Measurements from ENCODE around the gene PPIF.
"Not testable (repeated sequence)": the region's sequence is repeated elsewhere in the genome, so short reads cannot be mapped to it uniquely, and the experiment has no call there.

The PPIF gene

DNA sequence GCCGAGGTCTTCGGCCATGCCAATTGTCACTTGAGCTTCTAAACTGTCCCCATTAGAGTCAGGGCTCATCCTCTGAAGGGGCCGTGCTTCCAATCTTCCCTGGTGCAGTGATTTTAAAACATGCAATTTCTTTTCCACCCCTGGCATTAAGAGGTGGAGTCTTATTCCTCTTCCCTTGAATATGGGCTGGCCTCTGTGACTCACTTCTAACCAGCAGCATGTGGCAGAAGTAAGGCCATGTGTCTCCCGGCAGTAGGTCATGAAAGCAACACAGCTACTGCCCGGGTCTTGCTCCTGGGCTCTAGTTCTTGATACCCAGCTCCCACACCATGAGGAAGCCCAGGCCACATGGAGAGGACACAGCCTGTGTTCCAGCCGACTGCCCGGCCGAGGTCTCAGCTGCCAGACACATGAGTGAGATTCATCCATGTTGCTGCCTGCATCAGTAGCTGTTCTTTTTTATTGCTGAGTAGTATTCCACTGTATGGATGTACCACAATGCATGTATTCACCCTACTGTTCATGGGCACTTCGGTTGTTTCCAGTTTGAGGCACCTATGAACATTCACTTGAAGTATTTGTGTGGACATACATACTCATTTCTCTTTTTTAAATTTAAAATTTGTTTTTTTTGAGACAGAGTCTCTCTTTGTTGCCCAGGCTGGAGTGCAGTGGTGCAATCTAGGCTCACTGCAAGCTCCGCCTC is 14.5 kb upstream of the PPIF start:
- DNase-seq = not testable (repeated sequence)

DNA sequence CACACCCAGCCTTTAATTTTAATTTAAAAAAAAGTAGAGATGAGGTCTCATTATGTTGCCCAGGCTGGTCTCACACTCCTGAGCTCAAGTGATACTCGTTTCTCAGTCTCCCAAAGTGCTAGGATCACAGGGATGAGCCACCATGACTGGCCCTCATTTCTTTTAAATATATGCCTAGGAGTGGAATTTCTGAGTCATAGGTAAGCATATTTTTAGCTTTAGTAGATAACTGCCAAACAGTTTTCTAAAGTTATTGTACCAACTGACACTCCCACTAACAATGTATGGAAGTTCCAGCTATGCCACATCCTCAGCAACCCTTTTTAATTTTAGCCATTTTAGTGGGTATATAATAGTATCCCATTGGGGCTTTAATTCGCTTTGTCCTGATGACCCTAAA is 13.8 kb upstream of the PPIF start:
- no peak for DNase-seq

DNA sequence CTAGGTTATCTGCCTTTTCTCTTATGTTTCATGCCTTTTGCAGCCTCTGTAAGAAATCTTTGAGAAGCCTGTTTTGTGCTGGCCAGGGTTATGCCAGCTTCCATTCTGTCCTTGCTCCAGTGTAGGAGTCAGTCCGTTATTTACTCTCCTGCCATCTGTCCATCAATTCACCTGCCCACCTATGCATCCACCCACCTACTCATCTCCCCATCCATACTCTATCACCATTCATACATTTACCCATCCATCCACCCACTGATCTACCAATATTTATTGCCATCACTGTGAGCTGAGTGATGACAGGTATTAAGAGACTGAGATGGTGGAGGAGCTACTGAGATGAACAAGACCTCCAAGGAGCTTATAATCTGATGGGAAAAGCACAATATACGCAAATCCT is 12.7 kb upstream of the PPIF start:
- DNase-seq = no peak

DNA sequence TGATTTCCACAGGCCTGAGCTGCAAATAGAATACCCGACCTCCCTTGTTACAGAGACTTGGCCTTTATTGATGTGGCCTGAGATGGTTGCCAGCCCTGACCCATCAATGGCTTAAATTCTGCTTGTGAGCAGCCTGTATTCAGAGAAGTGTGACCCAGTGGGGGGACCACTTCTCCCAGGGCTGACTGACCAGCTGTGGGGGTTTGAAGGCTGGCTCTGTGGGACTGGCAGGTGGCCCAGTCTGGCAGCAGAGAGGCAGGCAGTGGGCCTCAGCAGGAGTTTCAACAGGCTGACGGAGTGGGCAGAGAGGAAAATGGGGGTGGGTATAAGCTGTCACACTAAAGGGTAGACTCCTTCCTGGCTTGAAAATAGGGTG is 12.2 kb upstream of the PPIF start:
- no peak for DNase-seq

DNA sequence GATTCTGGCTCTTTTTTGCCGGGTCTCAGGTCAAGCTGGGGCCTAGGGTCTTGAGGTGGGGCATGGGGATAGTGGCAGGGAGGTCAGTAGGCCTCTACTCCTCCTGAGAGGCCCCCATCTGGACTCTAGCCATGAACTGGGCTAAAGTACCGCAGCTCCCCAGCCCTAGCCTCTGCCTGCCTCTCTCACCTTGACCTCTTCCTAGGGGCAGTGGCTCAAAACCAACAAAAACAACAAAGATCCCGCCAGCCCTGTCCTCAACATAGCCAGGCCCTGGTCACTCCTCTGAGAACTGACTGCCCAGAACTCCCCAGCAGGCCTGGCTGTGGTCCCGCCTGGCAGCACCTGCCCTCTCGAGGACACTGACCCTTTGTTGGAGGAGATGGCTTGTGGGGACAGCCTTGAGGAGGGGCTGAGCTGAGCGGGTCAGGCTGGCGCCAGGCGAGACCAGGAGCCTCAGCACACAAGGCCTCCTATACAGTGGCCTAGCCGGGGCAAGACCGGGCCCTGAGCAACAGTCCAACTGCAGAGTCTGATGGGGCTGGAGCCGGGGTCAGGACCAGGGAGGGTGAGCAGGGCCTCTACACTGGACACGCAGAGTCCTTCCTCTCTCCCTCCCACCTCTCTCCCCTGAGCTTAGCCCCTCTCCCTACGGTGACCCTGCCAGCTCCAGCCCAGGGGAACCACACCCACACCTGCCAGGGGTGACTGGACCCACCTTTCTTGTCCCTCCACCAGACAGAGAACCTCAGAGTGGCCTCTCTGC is 11.6 kb upstream of the PPIF start:
- no peak for DNase-seq

DNA sequence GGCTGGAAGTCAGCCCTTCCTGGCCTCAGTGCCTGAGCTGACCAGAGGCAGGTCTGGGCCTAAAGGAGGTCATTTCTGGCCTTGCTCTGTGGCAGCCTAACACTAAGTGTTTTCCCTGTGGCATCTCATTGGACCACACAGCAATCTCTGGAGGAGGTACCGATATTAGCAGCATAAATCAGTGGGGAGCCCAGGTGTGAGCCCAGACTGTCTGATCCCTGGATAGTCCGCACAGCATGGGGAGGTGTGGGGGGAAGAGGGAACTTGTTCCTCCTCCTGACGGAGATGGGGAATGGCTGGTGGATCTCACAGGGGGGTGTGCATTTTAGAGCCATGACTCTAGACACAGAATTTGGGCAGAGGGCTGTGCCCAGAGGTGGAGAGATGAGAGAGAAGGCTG is 11.0 kb upstream of the PPIF start:
- DNase-seq = no peak

DNA sequence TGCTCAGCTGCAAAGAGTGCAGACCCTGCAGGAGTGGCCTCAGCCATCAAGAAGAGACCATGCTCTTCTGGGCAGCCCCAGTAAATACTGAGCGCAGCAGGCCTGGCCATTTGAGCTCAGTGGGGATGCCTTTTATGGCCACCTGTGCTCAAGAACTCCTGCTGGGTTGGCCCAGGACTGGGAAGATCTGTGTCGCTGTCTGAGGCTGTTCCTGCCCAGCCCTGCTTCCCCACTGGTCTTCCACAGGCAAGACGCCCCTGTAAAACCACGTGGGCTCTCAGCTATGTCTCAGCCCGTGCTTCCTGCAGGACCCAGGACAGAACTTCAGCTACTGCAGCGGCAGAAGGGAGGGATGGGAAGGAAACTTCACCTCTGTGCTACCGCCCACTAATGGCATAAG is 10.5 kb upstream of the PPIF start:
- DNase-seq = no peak

DNA sequence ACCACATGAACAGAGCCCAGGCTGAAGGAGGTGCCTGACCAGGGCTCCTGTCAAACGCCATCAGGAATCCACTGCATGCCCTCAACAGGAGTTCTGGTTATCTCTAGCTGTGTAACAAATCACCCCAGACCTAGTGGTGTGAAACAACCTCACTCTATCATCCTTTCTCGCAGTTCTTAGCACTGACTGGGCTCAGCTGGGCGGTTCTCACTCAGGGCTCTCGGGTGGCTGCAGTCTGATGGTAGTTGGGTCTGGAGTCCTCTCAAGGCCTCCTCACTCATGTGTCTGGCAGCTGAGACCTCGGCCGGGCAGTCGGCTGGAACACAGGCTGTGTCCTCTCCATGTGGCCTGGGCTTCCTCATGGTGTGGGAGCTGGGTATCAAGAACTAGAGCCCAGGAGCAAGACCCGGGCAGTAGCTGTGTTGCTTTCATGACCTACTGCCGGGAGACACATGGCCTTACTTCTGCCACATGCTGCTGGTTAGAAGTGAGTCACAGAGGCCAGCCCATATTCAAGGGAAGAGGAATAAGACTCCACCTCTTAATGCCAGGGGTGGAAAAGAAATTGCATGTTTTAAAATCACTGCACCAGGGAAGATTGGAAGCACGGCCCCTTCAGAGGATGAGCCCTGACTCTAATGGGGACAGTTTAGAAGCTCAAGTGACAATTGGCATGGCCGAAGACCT is 9.3 kb upstream of the PPIF start:
- DNase-seq = not testable (repeated sequence)

DNA sequence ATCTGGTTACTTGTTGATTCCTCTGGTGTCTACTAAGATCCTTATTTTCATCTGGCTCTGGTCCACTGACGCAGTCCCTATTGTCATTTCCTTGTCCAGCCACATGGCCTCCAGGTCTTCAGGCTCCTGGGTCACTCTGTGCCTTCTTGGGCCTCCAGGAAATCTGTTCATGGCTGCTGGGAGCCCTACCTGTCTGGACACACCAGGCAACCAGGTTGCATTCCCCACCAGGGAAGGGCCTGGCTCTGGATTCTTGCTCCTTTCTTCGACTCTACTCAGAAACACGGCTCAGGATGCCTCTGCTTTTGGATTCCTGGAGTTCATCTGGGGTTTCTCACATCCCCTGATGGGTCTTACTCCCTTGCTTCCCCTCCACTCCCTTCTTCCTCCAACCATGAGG is 8.0 kb upstream of the PPIF start:
- DNase-seq = no peak

DNA sequence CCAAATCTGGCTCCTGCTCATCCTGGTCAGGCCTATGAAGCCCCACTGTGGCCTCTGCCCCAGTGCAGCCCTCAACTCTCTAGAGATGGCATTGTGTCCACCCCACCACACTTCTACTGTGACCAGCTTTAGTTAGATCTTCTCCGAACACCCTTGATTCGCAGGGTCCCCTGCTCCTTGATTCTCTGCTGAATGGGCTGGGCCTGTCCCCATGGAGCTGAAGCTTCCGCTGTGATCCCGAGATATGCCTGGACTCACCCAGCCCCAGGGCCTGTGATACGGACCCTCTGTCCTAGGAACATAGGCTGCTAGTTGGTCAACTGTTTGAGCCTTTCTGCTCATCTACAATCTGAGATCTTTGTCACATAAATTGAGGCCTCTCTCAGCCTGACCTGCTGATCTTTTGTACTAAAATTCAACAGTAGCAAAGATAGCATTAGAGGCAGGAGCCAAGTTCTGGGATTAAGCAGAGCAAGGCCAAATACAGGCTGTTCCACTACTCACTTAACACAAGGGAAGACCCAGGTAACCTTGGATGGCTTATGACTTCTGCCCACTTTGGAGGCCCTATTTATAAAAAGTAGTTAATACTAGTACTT is 6.5 kb upstream of the PPIF start:
- DNase-seq = no peak

DNA sequence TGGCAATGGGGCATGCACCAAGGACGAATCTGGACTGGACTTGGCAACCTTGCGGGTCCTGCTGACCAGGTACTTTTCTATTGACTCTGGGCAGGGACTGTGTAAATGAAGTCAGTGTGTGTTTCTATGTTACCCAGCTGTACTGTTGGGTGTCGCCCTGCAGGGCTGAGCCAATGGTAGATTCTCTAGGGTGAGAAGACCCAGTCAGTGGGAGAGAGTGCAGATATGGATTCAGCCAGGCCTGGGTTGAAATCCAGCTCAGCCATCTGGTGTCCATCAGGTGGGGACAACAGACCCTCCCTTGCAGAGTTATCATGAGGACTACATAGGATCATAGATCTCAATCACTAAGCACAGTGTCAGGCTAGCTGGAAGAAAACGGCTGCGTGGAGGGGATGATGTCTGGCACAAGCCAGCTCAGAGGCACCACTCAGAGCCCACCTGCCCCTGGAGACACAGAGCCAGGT is 4.9 kb upstream of the PPIF start:
- no peak for DNase-seq

DNA sequence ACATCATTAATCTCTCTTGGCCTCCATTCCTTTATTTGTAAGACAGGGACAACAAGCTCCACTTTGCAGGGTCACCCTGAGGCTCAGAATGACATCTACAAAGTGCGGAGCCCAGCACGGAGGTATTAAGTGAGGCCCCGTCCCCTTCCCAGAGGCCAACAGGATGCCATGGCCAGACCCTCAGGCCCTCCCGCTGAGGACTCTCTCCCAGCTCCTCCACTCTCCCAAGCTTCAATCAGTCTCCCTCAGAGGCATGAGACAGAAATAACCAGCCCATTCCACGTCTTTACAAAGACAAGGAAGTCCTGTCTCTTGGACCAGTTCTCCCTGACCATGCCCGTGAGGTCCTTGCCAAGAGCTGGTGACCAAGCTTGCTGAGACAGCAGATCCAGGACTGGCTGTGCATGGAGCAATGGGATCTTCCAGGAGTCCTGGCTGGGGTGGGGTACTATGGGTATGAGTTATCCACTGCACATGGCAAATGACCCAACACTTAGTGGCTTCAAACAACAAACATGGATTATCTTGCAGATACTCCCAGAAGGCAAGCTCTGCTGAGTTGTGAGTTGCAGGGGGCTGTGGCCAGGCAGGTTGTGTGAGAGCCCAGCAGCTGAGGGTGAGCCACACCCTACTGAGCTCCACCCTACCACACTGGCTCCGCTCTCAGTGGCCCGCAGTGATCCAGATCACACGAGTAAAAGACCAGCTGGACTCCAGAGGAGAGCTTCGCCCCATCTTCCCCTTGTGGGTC is 4.3 kb upstream of the PPIF start:
- no peak for DNase-seq

DNA sequence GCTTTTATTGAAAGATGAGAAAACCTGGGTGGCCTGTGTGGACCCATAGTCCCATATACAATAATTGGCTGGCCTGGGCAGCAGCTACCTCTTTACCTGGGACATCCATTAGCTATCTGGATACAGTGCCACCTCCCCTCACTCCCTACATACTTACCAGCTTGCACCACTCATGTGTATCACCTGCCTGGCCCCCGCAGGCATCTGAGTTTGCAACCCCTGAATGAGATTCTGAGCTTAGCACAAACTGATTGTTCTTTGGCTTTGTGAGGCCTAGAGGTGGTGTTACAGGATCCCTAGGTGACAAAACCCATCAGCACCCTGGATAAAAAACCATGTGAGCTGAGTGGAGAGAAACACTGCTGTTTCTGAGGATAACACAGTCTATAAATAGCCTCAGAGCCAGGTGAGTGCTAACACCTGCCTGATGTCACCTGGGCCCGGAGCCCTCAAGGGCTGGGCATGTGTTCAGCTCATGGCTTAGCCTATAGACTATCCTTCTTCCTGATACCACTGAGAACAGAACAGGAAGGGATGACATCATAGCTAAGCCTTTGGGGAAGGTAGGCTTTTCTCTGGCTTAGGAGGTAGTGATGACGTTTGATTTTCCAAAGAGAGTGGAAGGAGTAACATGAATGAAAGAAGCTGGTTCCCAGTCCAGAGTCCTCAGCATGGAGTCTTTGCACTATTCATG is 2.6 kb upstream of the PPIF start:
- DNase-seq = no peak

DNA sequence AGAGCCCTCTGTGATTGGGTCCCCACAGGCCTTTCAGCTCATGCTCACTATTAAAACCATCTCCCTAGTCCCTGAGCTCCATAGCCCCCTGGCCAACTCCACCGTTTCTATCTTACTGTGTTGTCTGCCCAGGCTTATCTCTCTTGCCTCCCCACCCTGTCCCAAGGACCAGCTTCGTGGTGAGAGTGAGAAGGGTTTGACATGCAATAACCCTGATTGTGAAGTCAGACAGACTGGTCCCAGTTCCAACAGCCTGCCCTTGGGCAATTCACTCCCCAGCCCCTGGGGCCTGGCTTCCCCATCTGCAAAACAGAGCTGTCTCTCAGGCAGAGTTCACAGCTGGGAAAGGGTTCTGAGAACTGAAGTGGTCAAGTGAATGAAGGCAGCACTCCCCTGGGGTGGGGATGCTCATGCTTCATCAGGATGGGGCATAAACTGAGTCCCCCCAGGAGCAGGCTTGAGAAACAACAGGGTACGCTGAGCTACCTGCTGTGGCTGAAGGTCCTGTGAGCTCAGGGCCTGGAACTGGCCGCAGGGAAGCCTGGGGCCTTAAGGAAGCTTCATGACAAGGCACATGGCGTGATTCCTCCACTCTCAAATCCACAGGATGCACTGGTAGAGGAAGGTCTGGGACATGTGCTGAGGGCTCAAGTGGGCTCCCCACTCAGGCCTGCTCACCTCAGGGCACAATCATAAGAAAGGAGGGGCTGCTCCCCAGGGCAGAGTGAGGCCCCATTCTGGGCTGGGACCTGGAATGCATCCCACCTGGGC is 1.8 kb upstream of the PPIF start:
- no peak for DNase-seq

DNA sequence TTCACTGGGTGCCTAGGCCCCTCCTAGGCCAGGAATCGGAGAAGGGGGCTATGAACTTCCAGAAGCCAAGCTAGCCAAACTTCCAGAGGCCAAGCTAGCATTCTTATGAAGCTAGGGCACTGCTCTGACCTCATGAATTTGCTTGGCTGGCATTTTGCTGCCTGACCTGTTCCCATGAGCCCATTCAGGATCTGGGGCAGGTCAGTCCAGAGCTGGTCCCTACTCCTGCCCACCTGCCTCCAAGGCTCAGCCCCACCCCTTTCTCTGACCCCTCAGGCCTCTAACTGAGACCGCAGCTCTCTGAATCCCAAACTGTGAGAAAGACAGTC is 1.3 kb upstream of the PPIF start:
- no peak for DNase-seq

DNA sequence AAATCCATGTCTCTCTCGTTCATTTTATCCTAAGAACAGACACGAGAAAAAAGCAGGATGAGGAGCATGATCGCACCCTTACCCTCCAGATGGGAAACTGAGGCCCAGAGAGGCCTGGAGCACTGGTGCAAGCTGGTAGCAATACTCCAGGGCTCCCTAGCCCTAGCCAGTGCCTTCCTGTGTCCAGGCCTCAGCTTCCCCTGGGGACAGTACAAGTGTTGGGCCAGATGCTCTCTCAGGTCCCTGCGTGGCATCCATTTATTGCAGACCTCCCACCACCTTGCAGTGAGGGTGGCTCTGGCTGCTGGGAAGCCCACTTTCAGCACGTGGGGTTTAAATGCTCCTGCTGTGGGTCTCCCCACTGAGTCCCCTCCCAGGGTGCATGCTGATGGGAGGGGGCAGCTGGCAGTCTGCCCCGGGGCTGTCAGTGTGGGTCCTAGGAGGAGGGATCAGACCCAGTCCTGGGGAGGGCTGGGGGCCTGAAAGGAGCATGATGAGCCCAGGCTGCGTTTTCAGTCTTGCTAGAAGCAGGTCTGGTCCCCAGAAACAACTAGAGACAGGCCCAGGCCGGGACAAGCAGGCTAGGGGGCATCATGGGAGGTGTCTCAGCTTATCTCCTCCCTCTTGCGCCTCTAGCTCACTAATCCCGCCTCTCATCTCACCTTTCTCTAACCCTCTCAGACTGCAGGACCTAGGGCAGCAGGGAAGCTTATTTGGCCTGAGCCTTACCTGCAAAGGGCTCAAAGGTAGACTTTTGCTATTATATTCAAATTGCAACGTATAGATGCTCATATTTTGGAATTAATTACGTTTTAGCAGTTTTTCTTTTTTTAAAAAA is 662 bp upstream of the PPIF start:
- DNase-seq = no peak

DNA sequence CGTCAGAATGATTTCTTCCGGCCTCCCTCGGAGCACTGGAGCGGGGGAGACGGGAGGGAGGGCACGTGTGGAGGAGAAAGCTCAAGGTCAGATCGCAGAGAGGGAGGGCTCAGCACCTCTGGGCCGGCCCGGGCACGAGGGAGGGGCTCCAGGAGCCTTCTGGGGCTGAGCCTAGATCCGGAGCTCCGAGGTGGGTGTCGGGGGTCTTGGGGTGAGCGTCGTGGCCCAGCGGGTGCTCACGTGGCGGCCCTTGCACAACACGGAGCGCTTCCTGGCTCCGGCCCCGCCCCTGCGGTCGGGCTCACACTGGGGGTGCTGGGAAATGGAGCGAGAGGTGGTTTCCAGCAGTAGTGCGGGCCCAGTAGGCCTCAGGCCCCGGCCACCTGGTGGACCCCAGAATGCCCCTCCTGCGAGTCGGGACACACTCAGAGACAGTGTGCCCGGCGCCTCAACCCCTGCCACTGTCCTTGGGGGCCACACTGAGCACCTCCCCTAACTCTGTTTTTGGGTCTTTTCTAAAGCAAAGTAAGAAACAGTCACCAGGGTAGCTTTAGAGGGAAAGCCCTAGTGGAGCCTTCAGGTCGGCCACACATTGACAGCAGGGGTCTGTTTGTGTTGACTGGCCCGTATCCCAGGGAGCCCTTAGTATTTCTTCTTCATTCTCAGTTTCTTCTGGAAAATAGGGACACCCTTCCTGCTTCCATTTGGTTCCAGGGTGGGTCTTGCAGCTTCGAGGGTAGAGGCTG is 798 bp downstream of the PPIF start:
- peak; percentile 35 to 45 (median 40) for DNase-seq

DNA sequence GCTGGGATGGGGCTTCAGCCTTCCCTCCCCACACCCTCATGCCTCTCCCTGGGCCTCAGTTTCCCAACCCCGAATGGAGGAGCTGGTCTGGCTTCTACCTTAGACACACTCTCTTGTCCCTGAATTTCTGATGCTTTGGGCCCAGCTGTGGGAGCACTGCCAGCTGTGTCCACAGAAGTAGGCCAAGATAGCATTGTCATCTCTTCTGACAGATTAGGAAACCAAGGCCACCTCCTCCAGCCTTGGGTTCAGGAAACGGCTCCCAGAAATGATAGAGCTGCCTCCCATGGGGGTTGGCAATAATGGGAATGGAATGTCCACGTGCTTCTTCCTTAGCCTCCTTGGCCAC is 1.3 kb downstream of the PPIF start:
- DNase-seq = no peak

DNA sequence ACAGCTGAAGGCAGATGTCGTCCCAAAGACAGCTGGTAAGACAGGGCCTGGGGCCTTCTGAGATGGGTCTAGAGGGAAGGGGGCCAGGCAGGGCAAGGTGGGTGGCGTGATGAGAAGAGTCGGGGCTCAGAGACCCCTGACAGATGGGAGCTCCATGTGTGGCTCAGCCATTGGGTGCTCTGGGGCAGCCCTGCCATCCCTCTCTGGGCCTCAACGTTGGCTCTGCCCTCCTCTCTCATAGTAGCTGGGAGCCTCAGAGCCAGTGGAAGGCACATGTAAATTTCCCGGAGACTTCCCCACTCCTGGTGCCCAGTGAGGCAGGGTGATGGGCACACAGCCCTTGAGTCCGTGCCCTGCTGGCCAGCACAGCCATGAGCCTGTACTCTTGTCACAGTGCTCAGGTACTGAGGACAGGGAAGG is 1.8 kb downstream of the PPIF start:
- DNase-seq = no peak
